Upper lobe of left lung (tissue), 4 donors: ENCODE data around the gene BCL7A.
A peak's percentile ranks its signal among the peaks of the same experiment; 100 is the strongest.

ENCODE experiments used
- EP300 ChIP-seq, 4 donors: sonication (generic); formaldehyde crosslinking; IDR thresholded peaks; one replicate each; pipeline ENCODE4 v1.5.1; 2017; ENCODE audit warnings: antibody characterized with exemption in 4 of 4, control low read depth in 2 of 4
- POLR2AphosphoS5 ChIP-seq, 2 donors: sonication (generic); formaldehyde crosslinking; IDR thresholded peaks; one replicate each; pipeline ENCODE4 v1.5.1; 2017; ENCODE audit warnings: antibody characterized with exemption in 2 of 2
- TF ChIP-seq, protein P1 (sequence below), 6 experiments: fragments of 450-650 bp in 4 of 6; fragments of 200-600 bp in 2 of 6; sonication (generic) in 2 of 6; IDR thresholded peaks; one replicate each; pipeline ENCODE4 v1.5.1; 2016 to 2019; ENCODE audit warnings: antibody characterized with exemption in 6 of 6

GRCh38 chr12:122060081-122060501 is 38.4 kb downstream of the BCL7A start:
- peak; percentile 13 to 58 for TF ChIP-seq POLR2AphosphoS5 (IDR thresholded peaks at IDR 0.05)
- TF ChIP-seq, protein P1, sequence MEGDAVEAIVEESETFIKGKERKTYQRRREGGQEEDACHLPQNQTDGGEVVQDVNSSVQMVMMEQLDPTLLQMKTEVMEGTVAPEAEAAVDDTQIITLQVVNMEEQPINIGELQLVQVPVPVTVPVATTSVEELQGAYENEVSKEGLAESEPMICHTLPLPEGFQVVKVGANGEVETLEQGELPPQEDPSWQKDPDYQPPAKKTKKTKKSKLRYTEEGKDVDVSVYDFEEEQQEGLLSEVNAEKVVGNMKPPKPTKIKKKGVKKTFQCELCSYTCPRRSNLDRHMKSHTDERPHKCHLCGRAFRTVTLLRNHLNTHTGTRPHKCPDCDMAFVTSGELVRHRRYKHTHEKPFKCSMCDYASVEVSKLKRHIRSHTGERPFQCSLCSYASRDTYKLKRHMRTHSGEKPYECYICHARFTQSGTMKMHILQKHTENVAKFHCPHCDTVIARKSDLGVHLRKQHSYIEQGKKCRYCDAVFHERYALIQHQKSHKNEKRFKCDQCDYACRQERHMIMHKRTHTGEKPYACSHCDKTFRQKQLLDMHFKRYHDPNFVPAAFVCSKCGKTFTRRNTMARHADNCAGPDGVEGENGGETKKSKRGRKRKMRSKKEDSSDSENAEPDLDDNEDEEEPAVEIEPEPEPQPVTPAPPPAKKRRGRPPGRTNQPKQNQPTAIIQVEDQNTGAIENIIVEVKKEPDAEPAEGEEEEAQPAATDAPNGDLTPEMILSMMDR (IDR thresholded peaks at IDR 0.05) = no peak
- TF ChIP-seq EP300 (IDR thresholded peaks at IDR 0.05) = peak in 1 of 4 donors; percentile 14
